Measurements from ENCODE around the gene C22orf39.
"Not testable (repeated sequence)": the region's sequence is repeated elsewhere in the genome, so short reads cannot be mapped to it uniquely, and the experiment has no call there.

C22orf39 gene

GRCh38 chr22:19454156-19454555 is 6.6 kb upstream of the C22orf39 start:
- DNase-seq (ENCODE audit: low read depth in 2 of 2), result no peak

- no peak for DNase-seq (ENCODE audit: low read depth in 2 of 2)
Observed at GRCh38 chr22:19453718-19454117, 6.2 kb upstream of the C22orf39 start.

GRCh38 chr22:19451570-19451969 is 4.1 kb upstream of the C22orf39 start:
- no peak for DNase-seq (ENCODE audit: low read depth in 2 of 2)

GRCh38 chr22:19450363-19451175 is 3.1 kb upstream of the C22orf39 start:
- no peak for DNase-seq (ENCODE audit: low read depth in 2 of 2)

GRCh38 chr22:19449422-19449767 is 1.9 kb upstream of the C22orf39 start:
- DNase-seq (ENCODE audit: low read depth in 2 of 2), result no peak

- peak in 1 of 2 donors; percentile 41 for DNase-seq (ENCODE audit: low read depth in 2 of 2)
Observed at GRCh38 chr22:19448739-19449421, 1.4 kb upstream of the C22orf39 start.

- DNase-seq (ENCODE audit: low read depth in 2 of 2), result no peak
Observed at GRCh38 chr22:19448076-19448607, 631 bp upstream of the C22orf39 start.

- no peak for DNase-seq (ENCODE audit: low read depth in 2 of 2)
Observed at GRCh38 chr22:19446603-19447329, 745 bp downstream of the C22orf39 start.

- not testable (repeated sequence) for DNase-seq (ENCODE audit: low read depth in 2 of 2)
Observed at GRCh38 chr22:19445279-19445982, 2.1 kb downstream of the C22orf39 start.

- DNase-seq (ENCODE audit: low read depth in 2 of 2), result no peak
Observed at GRCh38 chr22:19443544-19444211, 3.8 kb downstream of the C22orf39 start.

GRCh38 chr22:19442166-19442565 is 5.3 kb downstream of the C22orf39 start:
- no peak for DNase-seq (ENCODE audit: low read depth in 2 of 2)

GRCh38 chr22:19440411-19441195 is 6.9 kb downstream of the C22orf39 start:
- no peak for DNase-seq (ENCODE audit: low read depth in 2 of 2)

- DNase-seq (ENCODE audit: low read depth in 2 of 2), result no peak
Observed at GRCh38 chr22:19438298-19438697, 9.2 kb downstream of the C22orf39 start.

- DNase-seq (ENCODE audit: low read depth in 2 of 2), result not testable (repeated sequence)
Observed at GRCh38 chr22:19436444-19437161, 10.9 kb downstream of the C22orf39 start.

- DNase-seq (ENCODE audit: low read depth in 2 of 2), result no peak
Observed at GRCh38 chr22:19434829-19435580, 12.5 kb downstream of the C22orf39 start.

- no peak for DNase-seq (ENCODE audit: low read depth in 2 of 2)
Observed at GRCh38 chr22:19434401-19434800, 13.1 kb downstream of the C22orf39 start.

- peak; percentile 90 to 95 for DNase-seq (ENCODE audit: low read depth in 2 of 2)
Observed at GRCh38 chr22:19432133-19432851, 15.2 kb downstream of the C22orf39 start, which contains the start of gene MRPL40. MRPL40 (plus strand) TSS chr22:19432545; CDS start chr22:19432555, 10 bp downstream.

- DNase-seq (ENCODE audit: low read depth in 2 of 2), result peak; percentile 75 to 76
Observed at GRCh38 chr22:19431649-19432132, 15.8 kb downstream of the C22orf39 start, which contains the start of gene HIRA. HIRA (minus strand) TSS chr22:19431733; CDS start chr22:19431476, 257 bp downstream.
